GM21390 (cell line): ENCODE results near the gene CACNA2D3.

ENCODE experiments used
- ATAC-seq: cut with Tn5 transposase; IDR thresholded peaks from one replicate; pipeline ENCODE4 v1.9.1; 2021; ENCODE audit not compliant: unreplicated experiment

Gene CACNA2D3

GRCh38 chr3:54861248-54862067 is 739.1 kb downstream of the CACNA2D3 start:
- no peak for ATAC-seq

GRCh38 chr3:54862526-54862925 is 740.2 kb downstream of the CACNA2D3 start:
- no peak for ATAC-seq

- ATAC-seq, result no peak
These were observed 741.0 kb downstream of the CACNA2D3 start for GRCh38 chr3:54863366-54863765.

- no peak for ATAC-seq
These were observed 741.4 kb downstream of the CACNA2D3 start for GRCh38 chr3:54863786-54864185.

- no peak for ATAC-seq
These were observed 743.0 kb downstream of the CACNA2D3 start for GRCh38 chr3:54865316-54865715.

GRCh38 chr3:54866251-54866650 is 743.9 kb downstream of the CACNA2D3 start:
- no peak for ATAC-seq

GRCh38 chr3:54870423-54870822 is 748.1 kb downstream of the CACNA2D3 start:
- ATAC-seq, result no peak

GRCh38 chr3:54871867-54872266 is 749.5 kb downstream of the CACNA2D3 start:
- no peak for ATAC-seq

- ATAC-seq, result no peak
These were observed 751.0 kb downstream of the CACNA2D3 start for GRCh38 chr3:54873059-54874010.

GRCh38 chr3:54874816-54875556 is 752.6 kb downstream of the CACNA2D3 start:
- ATAC-seq, result no peak

- no peak for ATAC-seq
These were observed 753.4 kb downstream of the CACNA2D3 start for GRCh38 chr3:54875596-54876268.

GRCh38 chr3:54876694-54877093 is 754.3 kb downstream of the CACNA2D3 start:
- ATAC-seq, result no peak

- no peak for ATAC-seq
These were observed 755.4 kb downstream of the CACNA2D3 start for GRCh38 chr3:54877730-54878129.

GRCh38 chr3:54878145-54878544 is 755.8 kb downstream of the CACNA2D3 start:
- no peak for ATAC-seq

GRCh38 chr3:54882129-54882833 is 759.9 kb downstream of the CACNA2D3 start:
- no peak for ATAC-seq

- no peak for ATAC-seq
These were observed 765.8 kb downstream of the CACNA2D3 start for GRCh38 chr3:54888162-54888561.

- ATAC-seq, result no peak
These were observed 766.5 kb downstream of the CACNA2D3 start for GRCh38 chr3:54888873-54889272.

- no peak for ATAC-seq
These were observed 767.4 kb downstream of the CACNA2D3 start for GRCh38 chr3:54889731-54890130.

GRCh38 chr3:54891540-54891897 is 769.2 kb downstream of the CACNA2D3 start:
- no peak for ATAC-seq

- ATAC-seq, result no peak
These were observed 769.8 kb downstream of the CACNA2D3 start for GRCh38 chr3:54892168-54892567.
